CMK (cell line): ENCODE data around the gene LYPD6B.

Experiments
- DNase-seq: peaks from one replicate; pipeline ENCODE4 v3.0.0-alpha.2; 2010; ENCODE audit warnings: low read depth

LYPD6B gene

GRCh38 chr2:149161481-149162225 lies 123.2 kb downstream of the LYPD6B start:
- DNase-seq, result no peak

GRCh38 chr2:149164296-149164695 lies 125.8 kb downstream of the LYPD6B start:
- DNase-seq, result no peak

- no peak for DNase-seq
Measured at GRCh38 chr2:149164827-149165226, 126.3 kb downstream of the LYPD6B start.

- DNase-seq, result no peak
Measured at GRCh38 chr2:149167001-149167780, 128.7 kb downstream of the LYPD6B start.

GRCh38 chr2:149167941-149168340 lies 129.4 kb downstream of the LYPD6B start:
- no peak for DNase-seq

GRCh38 chr2:149169656-149170055 lies 131.2 kb downstream of the LYPD6B start:
- no peak for DNase-seq

- DNase-seq, result no peak
Measured at GRCh38 chr2:149170156-149170555, 131.7 kb downstream of the LYPD6B start.

GRCh38 chr2:149170911-149171310 lies 132.4 kb downstream of the LYPD6B start:
- DNase-seq, result no peak

- no peak for DNase-seq
Measured at GRCh38 chr2:149173220-149173619, 134.7 kb downstream of the LYPD6B start.

GRCh38 chr2:149175956-149176355 lies 137.5 kb downstream of the LYPD6B start:
- no peak for DNase-seq

GRCh38 chr2:149178612-149179011 lies 140.1 kb downstream of the LYPD6B start:
- DNase-seq, result no peak

GRCh38 chr2:149180226-149180875 lies 141.9 kb downstream of the LYPD6B start:
- DNase-seq, result no peak

GRCh38 chr2:149183187-149183586 lies 144.7 kb downstream of the LYPD6B start:
- DNase-seq, result no peak

- no peak for DNase-seq
Measured at GRCh38 chr2:149184991-149185390, 146.5 kb downstream of the LYPD6B start.

- no peak for DNase-seq
Measured at GRCh38 chr2:149185942-149186490, 147.5 kb downstream of the LYPD6B start.

GRCh38 chr2:149187057-149187456 lies 148.6 kb downstream of the LYPD6B start:
- no peak for DNase-seq

- no peak for DNase-seq
Measured at GRCh38 chr2:149188291-149188690, 149.8 kb downstream of the LYPD6B start.

- DNase-seq, result no peak
Measured at GRCh38 chr2:149189769-149190168, 151.3 kb downstream of the LYPD6B start.

- no peak for DNase-seq
Measured at GRCh38 chr2:149191915-149192314, 153.4 kb downstream of the LYPD6B start.

- DNase-seq, result no peak
Measured at GRCh38 chr2:149192427-149192826, 153.9 kb downstream of the LYPD6B start.

- no peak for DNase-seq
Measured at GRCh38 chr2:149200109-149200520, 161.6 kb downstream of the LYPD6B start.

- no peak for DNase-seq
Measured at GRCh38 chr2:149204686-149205085, 166.2 kb downstream of the LYPD6B start.

- DNase-seq, result no peak
Measured at GRCh38 chr2:149205143-149205542, 166.6 kb downstream of the LYPD6B start.
